Measurements from ENCODE around the gene AUH. TPM values are rescaled to one million over a fixed set of nuclear protein-coding genes. Genes with fewer than 3 reads are reported as not detected.
A peak's percentile ranks its signal among the peaks of the same experiment; 100 is the strongest.
"Not testable (repeated sequence)": the region's sequence is repeated elsewhere in the genome, so short reads cannot be mapped to it uniquely, and the experiment has no call there.

Gene AUH
- polyA plus RNA-seq, 1 donor: 41.5 TPM

DNA sequence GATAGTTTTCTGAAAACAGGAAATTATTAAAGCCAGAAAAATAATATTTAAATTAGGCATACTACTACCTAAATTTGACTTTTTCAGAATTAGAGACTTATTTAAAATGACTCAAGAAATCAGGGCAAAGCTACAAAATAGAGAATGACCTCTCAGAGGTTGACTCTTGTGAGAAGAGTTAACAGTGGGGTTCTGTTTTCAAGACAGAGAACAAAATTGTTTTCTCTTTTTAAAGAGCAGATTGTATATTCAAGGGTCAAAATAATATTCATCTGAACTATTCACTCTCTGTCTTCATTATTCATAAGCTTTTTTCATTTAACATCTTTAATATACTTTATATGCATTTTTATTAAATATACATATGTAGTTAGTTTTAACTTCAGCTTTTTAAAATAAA, 21.9 kb upstream of the AUH start:
- DNase-seq: no peak

DNA sequence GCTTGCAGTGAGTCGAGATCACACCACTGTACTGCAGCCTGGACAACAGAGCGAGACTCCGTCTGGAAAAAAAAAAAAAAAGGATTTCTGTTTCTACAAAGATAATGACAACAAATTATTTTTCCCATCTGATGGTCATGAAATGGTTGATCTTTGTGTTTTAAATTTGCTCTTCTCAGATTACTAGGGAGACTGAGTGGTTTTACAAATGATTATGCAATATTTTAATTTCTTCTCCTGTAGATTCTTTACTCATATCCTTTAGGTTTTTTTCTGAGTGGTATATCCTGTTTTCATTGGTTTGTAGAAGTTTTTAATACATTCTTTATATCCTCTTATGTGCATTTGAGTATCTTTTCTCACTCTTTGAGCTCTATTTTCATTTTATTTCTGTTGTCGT, 20.6 kb upstream of the AUH start:
- DNase-seq: no peak

DNA sequence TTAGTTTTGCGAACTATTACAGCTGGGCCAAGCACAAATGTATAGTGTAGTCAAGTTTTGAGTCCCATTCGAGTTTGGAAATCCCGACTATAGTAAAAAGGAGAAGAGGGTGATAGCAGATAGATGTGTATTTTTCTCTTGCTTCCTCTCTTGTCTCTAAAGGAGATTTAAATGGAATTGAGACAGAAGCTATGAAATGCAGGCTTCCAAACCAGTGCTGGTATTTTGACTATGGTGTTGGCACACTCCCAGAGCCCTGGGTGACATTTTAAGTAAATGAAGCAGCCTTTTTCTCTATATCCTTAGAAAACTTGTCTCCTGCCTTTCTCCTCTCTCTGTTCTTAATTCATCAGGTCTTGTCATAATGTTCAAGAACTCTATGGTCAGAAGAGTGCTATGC, 17.7 kb upstream of the AUH start:
- DNase-seq: no peak

DNA sequence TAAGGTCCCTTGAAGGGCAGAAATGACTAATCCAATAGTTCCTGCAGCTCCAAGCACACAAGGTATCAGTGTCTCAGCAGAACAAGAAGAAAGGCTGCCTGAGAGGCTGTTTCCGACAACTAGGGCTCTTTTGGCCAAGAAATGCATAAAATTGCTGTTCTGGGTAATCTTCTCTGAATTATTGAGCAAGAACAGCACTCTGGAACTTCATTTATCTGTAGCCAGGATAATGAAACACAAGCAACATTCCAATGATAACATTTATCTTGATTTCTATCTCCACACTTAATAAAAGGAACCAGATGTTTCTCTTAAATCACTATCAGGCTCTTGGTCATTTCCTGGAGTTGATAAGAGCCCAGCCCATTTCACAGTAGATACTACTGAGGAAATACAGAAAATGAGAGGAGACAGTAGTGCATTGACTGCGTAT, 17.0 kb upstream of the AUH start:
- no peak for DNase-seq

DNA sequence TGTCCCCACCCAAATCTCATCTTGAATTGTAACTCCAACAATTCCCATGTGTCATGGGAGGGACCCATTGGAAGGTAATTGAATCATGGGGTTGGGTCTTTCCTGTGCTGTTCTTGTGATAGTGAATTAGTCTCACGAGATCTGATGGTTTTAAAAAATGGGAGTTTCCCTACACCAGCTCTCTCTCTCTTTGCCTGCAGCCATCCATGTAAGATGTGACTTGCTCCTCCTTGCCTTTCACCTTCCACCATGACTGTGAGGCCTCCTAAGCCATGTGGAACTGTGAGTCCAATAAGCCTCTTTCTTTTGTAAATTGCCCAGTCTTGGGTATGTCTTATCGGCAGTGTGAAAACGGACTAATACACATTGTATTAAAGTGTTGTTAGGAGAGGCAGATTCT, 16.3 kb upstream of the AUH start:
- DNase-seq: not testable (repeated sequence)

DNA sequence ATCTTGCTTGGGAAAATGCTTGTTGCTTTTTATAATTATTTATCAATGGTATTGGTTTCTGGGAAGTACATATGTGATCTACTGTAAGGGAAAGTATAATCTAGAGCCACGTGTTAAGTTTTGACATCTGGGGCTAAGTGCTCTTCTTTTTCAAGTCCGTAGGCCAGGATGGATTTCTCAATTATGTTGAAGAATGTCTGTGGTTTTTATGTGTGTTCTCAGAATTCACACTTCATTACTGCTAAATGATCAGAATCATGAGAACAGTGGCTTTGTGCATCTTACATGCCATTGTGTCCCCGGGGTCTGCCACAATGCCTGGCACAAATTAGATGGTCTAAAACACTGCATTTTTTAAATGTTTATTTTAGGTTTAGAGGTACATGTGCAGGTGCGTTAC, 14.5 kb upstream of the AUH start:
- no peak for DNase-seq

DNA sequence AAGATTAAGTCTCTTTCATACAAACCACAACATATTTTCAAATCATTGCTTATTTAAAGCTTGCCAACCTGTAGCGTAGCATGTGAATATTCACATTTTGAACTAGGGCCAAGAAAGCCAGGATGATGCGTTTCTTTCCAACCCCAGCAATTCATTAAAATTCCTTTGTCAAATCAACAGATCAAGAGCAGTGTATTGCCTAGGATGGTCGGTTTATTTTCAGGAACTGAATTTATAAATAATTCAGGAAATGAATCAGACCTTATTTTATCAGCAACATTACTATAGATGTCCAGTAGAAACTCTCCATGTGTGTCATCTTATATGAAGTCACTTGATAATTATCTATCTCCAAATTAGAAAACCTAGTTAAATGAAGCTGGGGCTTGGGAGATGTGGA, 13.2 kb upstream of the AUH start:
- no peak for DNase-seq

DNA sequence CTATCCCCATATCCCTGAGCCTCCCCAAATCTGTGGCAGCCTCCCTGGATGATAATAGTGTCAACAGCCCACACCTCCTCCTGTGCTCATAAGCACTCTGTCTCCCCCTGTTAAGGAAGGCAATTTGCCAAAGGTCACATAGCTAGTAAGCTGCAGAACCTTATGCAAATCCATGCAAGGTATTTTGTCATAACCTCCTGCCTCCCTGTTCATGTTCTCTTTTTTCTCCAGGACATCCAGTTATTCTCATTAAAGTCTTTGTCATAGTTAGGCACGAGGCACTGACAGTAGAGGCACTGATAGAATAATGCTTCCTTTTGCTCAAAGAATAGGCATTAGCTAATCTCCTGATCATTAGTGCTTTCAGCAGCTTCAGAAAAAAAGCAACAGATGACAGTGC, 10.2 kb upstream of the AUH start:
- DNase-seq: no peak

DNA sequence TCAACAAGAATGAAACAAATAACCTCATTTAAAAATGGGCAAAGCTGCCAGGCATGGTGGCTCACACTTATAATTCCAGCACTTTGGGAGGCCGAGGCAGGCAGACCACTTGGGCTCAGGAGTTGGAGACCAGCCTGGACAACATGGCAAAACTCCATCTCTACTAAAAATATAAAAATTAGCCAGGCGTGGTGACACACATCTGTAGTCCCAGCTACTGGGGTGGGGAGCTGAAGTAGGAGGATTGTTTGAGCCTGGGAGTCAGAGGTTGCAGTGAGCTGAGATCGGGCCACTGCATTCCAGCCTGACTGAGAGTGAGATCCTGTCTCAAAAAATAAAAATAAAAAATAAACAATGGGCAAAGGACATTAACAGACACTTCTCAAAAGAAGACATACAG, 8.3 kb upstream of the AUH start:
- not testable (repeated sequence) for DNase-seq

DNA sequence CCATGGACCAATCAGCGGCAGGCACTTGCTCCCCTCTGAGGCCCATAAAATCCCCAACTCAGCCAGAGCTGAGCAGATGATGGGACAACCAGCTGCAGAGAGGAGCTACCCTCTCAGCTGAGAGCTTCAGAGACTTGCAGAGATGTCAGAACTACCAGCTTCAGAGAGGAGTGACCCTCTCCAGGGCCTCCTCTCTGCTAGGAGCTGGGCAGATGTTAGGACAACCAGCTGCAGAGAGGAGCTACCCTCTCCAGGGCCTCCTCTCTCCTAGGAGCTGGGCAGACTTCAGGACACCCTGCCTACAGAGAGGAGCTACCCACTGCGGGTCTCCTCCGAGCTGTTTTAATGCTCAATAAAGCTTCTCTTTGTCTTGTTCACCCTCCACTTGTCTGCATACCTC, 3.0 kb upstream of the AUH start:
- no peak for DNase-seq

DNA sequence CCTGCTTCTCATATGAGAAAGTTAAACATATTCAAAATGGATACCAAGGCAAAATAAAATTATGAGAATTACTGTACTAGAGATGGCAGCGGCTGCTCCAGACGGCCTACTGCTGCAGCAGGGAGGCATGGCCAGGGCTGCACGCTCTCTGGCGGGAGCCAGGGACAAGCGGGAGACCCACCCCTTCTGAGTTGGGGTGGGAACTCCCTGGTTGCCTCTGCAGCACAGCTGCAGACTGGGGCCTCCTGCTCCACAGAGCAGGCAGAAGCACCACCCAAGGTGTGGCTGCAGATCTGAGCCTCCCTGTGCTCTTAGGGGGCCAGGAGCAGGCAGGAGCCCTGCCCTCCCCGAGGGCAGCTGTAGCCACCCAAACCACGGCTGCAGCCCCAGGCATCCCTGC, 2.3 kb upstream of the AUH start:
- DNase-seq: no peak

DNA sequence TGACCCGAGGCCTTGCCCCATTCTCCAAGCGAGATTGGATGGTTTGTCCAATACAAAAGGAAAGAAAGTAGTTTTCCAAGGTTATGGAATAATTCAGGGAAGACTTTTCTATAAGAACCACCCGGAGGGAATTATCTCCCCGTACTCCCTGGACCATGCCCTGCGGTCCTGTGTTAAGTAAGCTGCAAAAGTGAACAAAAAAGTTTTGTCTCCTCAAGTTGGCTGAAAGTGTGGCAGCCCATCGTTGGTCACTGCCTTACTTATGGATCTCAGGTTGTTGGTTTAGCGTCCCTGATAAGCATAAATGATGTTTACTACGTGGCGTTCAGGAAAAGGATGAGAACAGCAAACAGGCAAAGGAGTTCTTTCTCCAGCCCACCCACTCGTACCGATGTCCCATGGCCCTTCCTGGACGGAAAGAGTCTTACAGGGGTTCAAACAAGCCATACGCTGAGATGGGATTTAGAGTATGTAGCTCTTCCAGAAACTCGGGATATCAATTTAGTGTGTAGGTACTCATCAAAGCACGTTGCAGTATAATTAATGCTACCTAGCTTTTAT, 413 bp upstream of the AUH start:
- DNase-seq: no peak

DNA sequence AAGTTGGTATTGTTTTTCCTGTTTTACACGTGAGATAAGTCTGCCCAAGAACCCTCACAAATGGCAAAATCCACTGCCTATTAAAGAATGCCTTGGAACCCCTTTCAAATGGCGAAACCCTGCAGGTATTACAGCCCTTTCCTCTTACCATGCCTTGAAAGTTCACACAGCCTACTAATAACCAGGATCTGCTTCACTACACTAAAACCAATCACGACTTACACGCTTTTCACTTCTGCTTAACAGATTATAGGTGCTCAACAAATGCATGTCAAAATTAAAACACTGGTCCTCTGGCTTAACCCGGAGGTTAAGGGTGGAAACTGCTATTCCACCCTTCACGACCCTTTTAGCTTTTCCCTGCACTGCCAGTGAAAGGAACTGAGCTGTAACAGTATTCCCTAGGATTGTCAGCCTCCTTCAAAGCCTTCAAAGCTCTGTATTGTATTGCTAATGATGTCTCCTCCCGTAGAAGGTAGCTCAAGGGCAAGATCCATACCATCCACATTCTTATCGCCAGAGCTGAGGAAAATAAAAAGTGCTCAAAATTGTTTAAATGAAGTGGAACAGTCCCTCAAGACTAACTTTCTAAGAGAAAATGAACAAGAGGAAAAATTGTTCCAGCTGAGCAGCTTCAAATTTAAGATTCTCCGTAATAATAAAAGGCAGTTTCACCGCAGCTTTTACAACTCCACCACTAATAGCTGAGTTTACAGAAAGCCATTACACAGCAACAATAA, 997 bp downstream of the AUH start:
- peak; percentile 44 for DNase-seq

DNA sequence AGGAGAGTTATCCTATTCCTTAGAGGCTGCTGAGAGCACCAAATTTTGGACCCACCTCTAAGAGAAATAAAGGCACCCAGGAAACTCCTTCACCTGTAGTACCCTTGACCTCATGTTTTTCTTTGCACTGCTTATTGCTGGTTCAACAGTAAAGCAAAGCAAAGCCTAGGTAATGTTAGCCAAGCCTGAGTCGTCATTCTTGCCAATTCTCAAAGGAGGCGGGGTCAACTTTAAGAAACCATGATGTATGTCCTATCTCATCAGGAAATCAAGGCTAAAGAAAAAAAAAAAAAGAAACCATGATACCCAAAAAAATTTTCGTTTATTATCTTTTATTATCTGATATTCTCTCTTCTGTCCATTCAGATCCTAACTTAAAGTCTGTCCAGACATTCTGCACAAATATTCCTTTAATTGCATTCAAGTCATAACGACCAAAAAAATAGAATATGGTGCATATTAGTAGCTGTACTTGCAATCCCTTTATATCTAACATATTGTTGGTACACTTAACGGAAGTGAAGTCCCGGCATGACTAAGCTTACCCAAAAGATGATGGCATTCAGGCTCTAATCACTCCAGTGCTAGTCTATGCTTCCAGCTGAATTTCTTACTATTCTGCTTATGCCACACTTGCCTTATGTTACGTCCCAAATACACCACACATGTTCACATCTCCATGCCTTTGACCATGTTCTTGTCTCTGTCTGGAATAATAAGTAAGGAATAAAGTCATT, 1.8 kb downstream of the AUH start:
- DNase-seq: no peak

DNA sequence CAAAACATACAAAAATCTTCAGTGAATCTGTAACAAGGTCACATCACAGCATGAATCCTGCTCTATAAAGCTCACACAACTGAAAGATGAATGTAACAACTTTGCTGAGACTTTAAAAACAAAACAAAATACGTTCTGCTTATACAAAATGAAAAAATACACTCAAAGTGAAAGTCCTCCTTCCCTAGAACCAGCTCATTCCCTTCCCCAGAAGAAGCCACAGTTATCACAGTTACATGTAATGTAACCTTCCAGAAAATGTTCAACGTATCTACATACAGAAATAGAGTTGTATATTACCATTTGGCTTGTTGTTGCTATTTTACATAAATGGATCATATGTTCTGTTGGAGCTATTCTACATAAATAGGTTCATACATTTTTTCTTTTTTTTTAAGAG, 2.6 kb downstream of the AUH start:
- DNase-seq: no peak

DNA sequence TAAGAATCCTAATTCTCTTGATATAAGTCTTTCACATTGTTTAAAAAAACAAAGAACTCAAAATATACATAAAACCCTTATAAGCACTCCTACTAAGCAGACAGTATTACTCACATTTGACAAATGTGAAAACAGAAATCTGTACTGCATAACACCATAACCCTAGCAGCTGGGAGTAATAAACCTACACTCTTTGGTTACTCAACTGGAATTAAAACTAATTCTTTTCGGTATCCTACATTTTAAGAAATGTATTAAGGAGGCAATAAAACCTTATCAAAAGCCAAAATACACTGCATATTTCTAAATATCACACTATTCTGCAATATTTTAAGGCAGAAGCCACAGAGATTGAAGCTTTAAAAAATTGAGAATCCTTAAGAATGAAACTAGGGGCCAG, 6.8 kb downstream of the AUH start:
- no peak for DNase-seq

DNA sequence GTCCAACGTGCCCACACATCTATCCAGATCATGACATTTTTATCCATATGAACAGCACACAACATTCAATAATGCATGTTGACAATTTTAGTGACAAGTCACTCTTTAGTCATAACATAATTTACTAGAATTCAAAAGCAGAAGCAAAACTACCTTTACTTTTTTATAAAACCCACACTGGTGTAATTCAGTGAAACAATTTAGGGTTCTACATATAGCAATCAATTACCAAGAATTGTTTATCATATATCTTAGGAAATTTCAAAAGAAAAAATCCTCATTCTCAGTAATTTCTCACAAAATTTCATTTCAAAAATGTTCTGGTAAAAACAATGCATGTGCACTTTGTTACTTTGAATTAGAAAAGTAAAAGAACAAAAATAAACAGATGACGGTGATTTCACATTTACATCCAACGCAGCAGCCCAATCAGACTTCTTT, 12.6 kb downstream of the AUH start:
- DNase-seq: no peak

DNA sequence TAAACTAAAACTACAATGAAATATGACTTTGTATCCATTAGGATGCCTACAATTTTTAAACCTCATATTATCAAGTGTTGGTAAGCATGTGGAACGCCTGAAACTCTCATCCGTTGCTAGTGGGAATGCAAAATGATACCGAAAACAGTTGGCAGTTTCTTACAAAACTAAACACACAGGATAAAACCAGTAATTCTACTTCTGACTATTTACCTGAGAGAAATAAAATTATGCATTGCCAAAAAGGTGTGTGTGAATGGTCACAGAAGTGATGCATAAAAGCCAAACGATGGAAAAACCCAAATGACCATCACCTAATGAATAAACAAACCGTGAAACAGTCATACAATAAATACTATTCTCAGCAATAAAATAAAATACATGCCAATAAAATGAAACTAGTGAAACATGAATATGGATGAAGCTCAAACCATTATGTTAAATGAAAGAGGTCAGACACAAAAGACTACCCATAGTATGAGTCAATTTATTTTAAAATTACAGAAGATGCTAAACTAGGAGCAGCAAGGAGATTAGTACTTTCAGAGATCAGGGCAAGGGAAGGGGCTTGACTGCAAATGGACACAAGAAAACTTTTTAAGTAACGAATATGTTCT, 13.4 kb downstream of the AUH start:
- no peak for DNase-seq

DNA sequence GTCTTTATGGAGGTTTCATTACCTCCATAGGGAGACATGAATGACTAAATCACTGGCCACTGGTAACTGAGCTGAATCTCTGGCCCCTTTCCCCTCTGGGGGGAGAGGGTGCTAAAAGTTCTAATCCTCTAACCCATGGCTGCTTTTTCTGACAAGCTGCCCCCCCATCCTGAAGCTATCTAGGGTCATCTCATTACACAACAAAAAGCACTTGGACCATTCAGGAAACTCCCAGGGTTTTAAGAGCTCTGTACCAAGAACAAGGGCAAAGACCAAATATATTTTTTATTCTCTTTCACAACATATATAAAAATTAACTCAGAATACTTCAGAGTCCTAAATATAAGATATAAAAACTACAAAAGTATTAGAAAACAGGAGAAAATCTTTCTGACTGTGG, 14.3 kb downstream of the AUH start:
- no peak for DNase-seq

DNA sequence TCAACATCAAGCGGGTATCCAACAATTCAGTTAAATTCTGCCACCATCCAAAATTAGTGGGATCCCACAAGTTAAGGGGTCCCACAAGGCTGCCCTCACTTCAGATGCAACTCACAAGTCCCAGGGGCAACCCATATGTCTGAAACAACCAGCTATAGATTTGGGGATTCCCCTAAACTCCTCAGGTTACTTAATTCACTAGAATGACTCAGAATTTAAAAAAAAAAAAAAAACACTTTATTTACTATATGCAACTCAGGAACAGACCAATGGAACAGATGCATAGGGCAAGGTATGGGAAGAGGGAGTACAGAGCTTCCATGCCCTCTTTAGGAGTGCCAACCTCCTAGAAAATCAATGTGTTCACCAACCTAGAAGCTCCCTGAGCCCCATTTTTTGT, 15.1 kb downstream of the AUH start:
- no peak for DNase-seq

DNA sequence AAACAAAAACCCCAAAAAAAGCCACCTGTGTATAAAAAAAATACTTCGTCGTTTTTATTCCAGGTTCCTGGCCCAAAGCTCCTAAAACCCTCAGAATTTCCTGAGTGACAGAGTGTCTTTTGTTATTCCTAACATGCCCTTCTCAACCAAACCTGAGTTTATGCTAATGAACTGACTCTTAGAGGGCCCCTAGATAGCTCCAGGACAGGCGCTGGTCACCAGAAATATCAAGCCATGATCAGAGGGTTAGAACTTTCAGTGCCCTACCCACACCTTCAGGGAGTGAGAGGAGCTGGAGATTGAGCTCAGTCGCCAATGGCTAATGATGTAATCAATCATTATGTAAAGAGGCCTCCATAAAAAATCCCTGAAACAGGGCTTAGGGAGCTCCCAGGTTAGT, 15.7 kb downstream of the AUH start:
- no peak for DNase-seq

DNA sequence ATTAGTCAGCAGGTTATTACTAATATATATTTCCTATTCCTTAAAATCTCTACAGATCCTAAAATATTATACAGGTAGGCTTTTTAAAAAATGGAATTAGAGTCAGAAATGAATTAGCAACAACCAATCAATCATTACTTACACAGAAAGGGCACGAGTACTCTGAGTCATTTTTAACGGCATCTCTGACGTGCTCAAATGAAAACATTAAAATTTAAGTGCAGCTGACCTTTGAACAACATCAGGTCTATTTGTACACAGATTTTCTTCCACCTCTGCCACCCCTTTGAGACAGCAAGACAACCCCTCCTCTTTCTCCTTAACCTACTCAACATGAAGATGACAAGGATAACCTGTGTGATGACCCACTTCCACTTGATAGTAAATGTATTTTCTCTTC, 19.1 kb downstream of the AUH start:
- no peak for DNase-seq

DNA sequence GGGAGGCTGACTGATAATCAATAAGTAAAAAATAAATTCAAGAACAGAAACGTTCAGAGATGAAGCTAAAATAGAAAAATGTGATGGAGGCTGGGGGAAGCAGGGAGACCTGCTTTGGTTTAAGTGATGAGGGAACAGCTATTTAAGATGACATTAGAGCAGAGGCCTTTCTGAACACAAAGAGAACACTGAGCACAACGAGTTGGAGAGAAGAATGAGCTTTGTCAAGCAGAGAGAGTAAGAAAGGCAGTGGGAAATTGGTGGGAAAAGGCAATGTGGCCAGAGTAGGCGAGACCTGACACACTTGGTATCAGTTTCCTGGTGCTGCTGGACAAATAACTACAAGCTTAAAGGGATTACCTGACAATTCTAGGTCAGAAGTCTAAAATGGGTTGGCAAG, 20.0 kb downstream of the AUH start:
- DNase-seq: no peak

Measured in left kidney (tissue), 2 donors.